ENCODE measurements around the gene MYO1H.

- TF ChIP-seq POLR2AphosphoS5 (IDR thresholded peaks at IDR 0.05; ENCODE audit: borderline replicate concordance, low read depth, low read length), result no peak
- no peak for TF ChIP-seq EZH2 (IDR thresholded peaks at IDR 0.05)
Measured at GRCh38 chr12:109307051-109307450, 40.6 kb upstream of the MYO1H start.

All from SK-N-MC (cell line).